ENCODE measurements around the gene PBX2.

The PBX2 gene

GRCh38 chr6:32168350-32168749 lies 21.7 kb downstream of the PBX2 start:
- no peaks in the 10 kb centered on the region for H3K9me3 Mint-ChIP-seq
- H3K4me1 Mint-ChIP-seq: peaks cover 26% of the 10 kb centered on the region
- peak overlapping the region; percentile 94 for H3K27ac Mint-ChIP-seq
- peaks cover 60% of the 10 kb centered on the region for H3K36me3 Mint-ChIP-seq (ENCODE audit: low read depth)
- TF ChIP-seq CTCF (IDR thresholded peaks at IDR 0.05): no peak
- H3K27me3 Mint-ChIP-seq (ENCODE audit: low read depth, poor library complexity): no peaks in the 10 kb centered on the region
- DNase-seq: no peak
- no peak overlapping the region for H3K4me3 Mint-ChIP-seq

- Mint-ChIP-seq H3K4me3 (no peak overlapping the region), H3K9me3 (no peaks in the 10 kb centered on the region), H3K27me3 (ENCODE audit: low read depth, poor library complexity) (no peaks in the 10 kb centered on the region), H3K27ac (peak overlapping the region; percentile 94), H3K4me1 (peaks cover 20% of the 10 kb centered on the region), H3K36me3 (ENCODE audit: low read depth) (peaks cover 65% of the 10 kb centered on the region)
- no peak for DNase-seq
- TF ChIP-seq CTCF (IDR thresholded peaks at IDR 0.05): no peak
These were observed 22.2 kb downstream of the PBX2 start for GRCh38 chr6:32167761-32168262.

DNA sequence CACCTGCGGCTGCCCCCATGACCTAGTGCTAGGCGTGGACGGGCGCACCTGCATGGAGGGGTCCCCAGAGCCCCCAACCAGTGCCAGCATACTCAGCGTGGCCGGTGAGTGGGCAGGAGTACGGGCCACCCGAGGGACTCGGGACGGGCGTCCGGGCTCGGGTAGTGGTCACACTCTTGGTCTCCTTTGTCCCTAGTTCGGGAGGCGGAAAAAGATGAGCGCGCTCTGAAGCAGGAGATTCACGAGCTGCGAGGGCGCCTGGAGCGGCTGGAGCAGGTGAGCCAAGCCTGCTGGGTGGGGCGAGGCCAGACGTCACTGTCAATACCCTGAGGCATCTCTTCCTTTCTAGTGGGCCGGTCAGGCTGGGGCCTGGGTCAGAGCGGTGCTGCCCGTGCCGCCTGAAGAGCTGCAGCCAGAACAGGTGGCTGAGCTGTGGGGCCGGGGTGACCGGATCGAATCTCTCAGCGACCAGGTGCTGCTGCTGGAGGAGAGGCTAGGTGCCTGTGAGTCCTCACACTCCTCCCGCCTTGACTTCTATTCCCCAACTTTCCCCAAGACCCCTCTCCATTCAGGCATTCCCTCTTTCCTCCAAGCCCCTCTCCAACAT lies 22.7 kb downstream of the PBX2 start:
- TF ChIP-seq CTCF (IDR thresholded peaks at IDR 0.05): no peak
- Mint-ChIP-seq H3K36me3 (ENCODE audit: low read depth) (peaks cover 71% of the 10 kb centered on the region), H3K4me3 (no peak overlapping the region), H3K4me1 (peaks cover 17% of the 10 kb centered on the region), H3K9me3 (no peaks in the 10 kb centered on the region), H3K27me3 (ENCODE audit: low read depth, poor library complexity) (no peaks in the 10 kb centered on the region), H3K27ac (peak overlapping the region; percentile 94)
- DNase-seq: no peak

DNA sequence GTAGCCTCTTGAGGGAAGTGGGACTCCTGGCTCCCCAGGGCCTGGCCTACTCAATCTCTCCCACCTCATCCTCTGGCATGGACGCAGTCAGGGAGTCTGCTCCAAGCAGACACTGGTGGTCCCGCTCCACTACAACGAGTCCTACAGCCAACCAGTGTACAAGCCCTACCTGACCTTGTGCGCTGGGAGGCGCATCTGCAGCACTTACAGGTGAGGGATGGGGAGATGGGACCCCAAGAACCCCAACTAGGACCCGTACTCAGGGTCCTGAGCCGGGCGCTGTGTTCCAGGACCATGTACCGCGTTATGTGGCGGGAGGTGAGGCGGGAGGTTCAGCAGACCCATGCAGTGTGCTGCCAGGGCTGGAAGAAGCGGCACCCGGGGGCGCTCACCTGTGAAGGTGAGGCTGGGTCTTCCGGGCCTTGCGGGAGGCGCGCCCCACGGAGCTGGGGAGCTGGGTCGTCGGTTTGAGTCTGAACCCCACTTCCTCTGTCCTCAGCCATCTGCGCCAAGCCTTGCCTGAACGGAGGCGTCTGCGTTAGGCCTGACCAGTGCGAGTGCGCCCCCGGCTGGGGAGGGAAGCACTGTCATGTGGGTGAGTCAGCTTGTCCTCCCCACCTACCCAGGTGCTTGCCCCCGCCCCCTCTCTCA lies 23.5 kb downstream of the PBX2 start:
- Mint-ChIP-seq H3K4me1 (peaks cover 17% of the 10 kb centered on the region), H3K4me3 (no peak overlapping the region), H3K27me3 (ENCODE audit: low read depth, poor library complexity) (no peaks in the 10 kb centered on the region), H3K27ac (no peak overlapping the region), H3K9me3 (no peaks in the 10 kb centered on the region), H3K36me3 (ENCODE audit: low read depth) (peaks cover 74% of the 10 kb centered on the region)
- no peak for DNase-seq
- no peak for TF ChIP-seq CTCF (IDR thresholded peaks at IDR 0.05)

GRCh38 chr6:32164295-32164694 lies 25.7 kb downstream of the PBX2 start, which contains the start of gene EGFL8:
Gene EGFL8, plus strand, starts transcription at chr6:32164595. Its CDS starts 1,571 bp downstream, at chr6:32166166.
- H3K27me3 Mint-ChIP-seq (ENCODE audit: low read depth, poor library complexity): no peaks in the 10 kb centered on the region
- TF ChIP-seq CTCF (IDR thresholded peaks at IDR 0.05): no peak
- H3K27ac Mint-ChIP-seq: peak within 1 kb of the TSS; percentile 72
- no peak within 1 kb of the TSS for H3K4me3 Mint-ChIP-seq
- H3K9me3 Mint-ChIP-seq: no peaks in the 10 kb centered on the region
- peaks cover 63% of the 10 kb centered on the region for H3K36me3 Mint-ChIP-seq (ENCODE audit: low read depth)
- H3K4me1 Mint-ChIP-seq: peaks cover 17% of the 10 kb centered on the region
- DNase-seq: no peak

Data from nephron progenitor cell (in vitro differentiated cells).